T-helper 17 cell (primary cell): ENCODE results near the gene C6orf120. TPM values are rescaled to one million over a fixed set of nuclear protein-coding genes. Genes with fewer than 3 reads are reported as not detected.
A peak's percentile ranks its signal among the peaks of the same experiment; 100 is the strongest.

Source experiments
- ATAC-seq: fragments of 150-1000 bp; cut with Tn5 transposase; 2 replicates; pipeline ENCODE4 v1.10.0; 2021; ENCODE audit warnings: mild to moderate bottlenecking, moderate library complexity
- DNase-seq, 3 donors: peaks; one replicate each; pipeline versions ENCODE4 v3.0.0 to v3.0.0-alpha.2; 2020 to 2021
- H3K9me3 ChIP-seq: one replicate; pipeline ENCODE4 v1.7.0; 2013; ENCODE audit warnings: low read length, mild to moderate bottlenecking; ENCODE audit not compliant: control insufficient read depth, poor library complexity, severe bottlenecking
- H3K27ac Mint-ChIP-seq: one replicate; pipeline ENCODE4 v1.8.0; 2022; ENCODE audit warnings: mild to moderate bottlenecking, moderate library complexity, mixed read lengths
- H3K27me3 Mint-ChIP-seq: one replicate; pipeline ENCODE4 v1.8.0; 2022; ENCODE audit warnings: mixed read lengths
- H3K36me3 Mint-ChIP-seq: one replicate; pipeline ENCODE4 v1.8.0; 2022; ENCODE audit warnings: low read depth, mixed read lengths
- H3K4me1 Mint-ChIP-seq: one replicate; pipeline ENCODE4 v1.8.0; 2022; ENCODE audit warnings: mild to moderate bottlenecking, mixed read lengths
- H3K4me3 Mint-ChIP-seq: one replicate; pipeline ENCODE4 v1.8.0; 2022; ENCODE audit warnings: mild to moderate bottlenecking, moderate library complexity, mixed read lengths
- total RNA-seq, 4 donors: library from RNA in 2 of 4; stranded (reverse) in 2 of 4; gene quantifications; one replicate each; pipeline ENCODE4 v1.2.3 and lab custom pipeline; 2022 to 2026

C6orf120 gene
- total RNA-seq, 2 donors from 2014 or later, result 16.3 to 17.8 TPM

- peak; percentile 95 for ATAC-seq
Measured at GRCh38 chr6:169751242-169752073, 49.5 kb downstream of the C6orf120 start, which contains the start of the genes DYNLT2 and ERMARD. TSS of gene DYNLT2 (minus strand) at chr6:169751572. CDS start at chr6:169751458, 114 bp downstream. TSS of gene ERMARD (plus strand) at chr6:169751622. CDS start at chr6:169751658, 36 bp downstream.

GRCh38 chr6:169752074-169752623, 50.2 kb downstream of the C6orf120 start:
- DNase-seq, result no peak

More at GRCh38 chr6:169751242-169752073, 49.5 kb downstream of the C6orf120 start, which contains the start of the genes DYNLT2 and ERMARD:
- Mint-ChIP-seq H3K27ac (peak within 1 kb of the TSS; percentile 99), H3K4me3 (peak within 1 kb of the TSS; percentile 98), H3K4me1 (peaks cover 23% of the 10 kb centered on the region), H3K36me3 (peaks cover 2% of the 10 kb centered on the region), H3K27me3 (no peaks in the 10 kb centered on the region)
- peak; percentile 87 to 91 (median 88) for DNase-seq
- H3K9me3 ChIP-seq, result no peaks in the 10 kb centered on the region

More at GRCh38 chr6:169752074-169752623, 50.2 kb downstream of the C6orf120 start:
- H3K27me3 Mint-ChIP-seq, result no peaks in the 10 kb centered on the region
- H3K9me3 ChIP-seq, result no peaks in the 10 kb centered on the region
- H3K4me1 Mint-ChIP-seq, result peaks cover 26% of the 10 kb centered on the region
- H3K4me3 Mint-ChIP-seq, result peak overlapping the region; percentile 98
- peak overlapping the region; percentile 99 for H3K27ac Mint-ChIP-seq
- H3K36me3 Mint-ChIP-seq, result peaks cover 5% of the 10 kb centered on the region
- ATAC-seq, result peak; percentile 35

Other genes starting within 250 kb of the C6orf120 start
- 10 to 100 TPM; 25.7 to 26.0 TPM for gene WDR27, start 97 bp upstream of the C6orf120 start, total RNA-seq
- gene PHF10, start 22.4 kb downstream of the C6orf120 start, total RNA-seq, result 10 to 100 TPM; 64.3 to 67.1 TPM
- gene DYNLT2, start 49.4 kb downstream of the C6orf120 start, total RNA-seq, result 1 to 10 TPM; 3.0 to 3.9 TPM
- 10 to 100 TPM; 28.9 to 31.7 TPM for gene ERMARD, start 49.5 kb downstream of the C6orf120 start, total RNA-seq